NCI-H2107 treated with DMSO at 0.1 percent for 48 hours (cell line): Measurements from ENCODE around the gene COMT.

Experiments
- DNase-seq: peaks from one replicate; lab custom pipeline; 2025; ENCODE audit not compliant: unreplicated experiment; lab: John Stamatoyannopoulos, UW

The COMT gene

DNA sequence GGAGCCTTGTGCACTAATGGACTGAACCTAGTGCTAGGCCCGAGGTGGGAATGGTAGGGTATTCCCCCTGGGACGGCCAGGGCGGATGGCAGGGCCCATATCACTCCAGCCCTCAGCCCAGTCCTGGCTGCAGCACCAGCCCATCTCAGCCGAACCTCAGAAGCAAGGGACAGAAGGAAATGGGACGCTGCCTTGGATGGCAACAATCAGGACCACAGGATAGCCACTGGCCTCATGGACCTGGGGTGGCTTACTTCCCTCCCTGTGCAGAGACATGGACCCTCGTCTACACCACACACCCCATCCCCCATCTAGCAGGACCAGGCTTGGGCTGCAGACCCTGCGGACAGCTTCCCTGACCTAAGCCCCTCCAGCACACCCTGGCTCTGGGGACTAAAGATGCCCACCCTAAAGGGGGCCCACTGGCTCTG lies 50.9 kb downstream of the COMT start:
- DNase-seq, result no peak

DNA sequence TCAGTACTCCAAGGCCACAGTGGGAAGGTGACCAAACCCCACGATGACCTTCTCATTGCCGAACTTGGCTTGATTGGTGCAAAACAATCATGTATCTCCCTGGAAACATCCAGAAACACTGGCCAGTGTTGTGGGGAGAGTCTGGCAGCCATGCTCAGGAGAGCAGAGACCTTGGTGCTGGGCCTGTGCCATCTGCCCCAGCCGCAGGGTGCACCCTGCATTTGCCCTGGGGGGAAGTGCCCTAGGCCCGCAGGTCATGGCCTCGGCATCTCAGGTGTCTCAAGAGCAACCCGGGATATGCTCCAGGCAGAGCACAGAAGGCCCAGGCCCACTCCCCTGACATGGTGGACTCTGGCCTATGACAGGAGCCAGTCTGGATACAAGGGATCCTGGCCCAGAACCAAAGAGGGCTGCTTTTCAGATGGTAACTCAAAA lies 51.4 kb downstream of the COMT start:
- no peak for DNase-seq

DNA sequence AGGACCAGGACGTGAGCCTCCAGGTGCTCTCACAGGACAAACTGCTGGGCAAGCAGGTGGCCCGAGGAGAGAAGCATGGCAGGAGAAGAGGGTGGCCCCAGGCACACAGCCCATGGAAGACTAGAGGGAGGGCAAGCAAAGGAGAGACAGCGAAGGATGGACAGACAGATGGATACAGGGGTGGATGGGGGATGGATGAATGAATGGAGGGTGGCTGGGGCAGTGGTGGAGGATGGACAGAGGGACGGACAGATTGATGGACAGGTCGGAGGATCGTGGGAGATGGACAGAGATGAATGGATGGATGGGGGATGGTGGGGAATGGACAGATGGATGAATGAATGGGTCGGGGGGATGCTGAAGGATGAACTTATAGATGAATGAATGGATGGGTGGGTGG lies 52.4 kb downstream of the COMT start:
- DNase-seq, result no peak

DNA sequence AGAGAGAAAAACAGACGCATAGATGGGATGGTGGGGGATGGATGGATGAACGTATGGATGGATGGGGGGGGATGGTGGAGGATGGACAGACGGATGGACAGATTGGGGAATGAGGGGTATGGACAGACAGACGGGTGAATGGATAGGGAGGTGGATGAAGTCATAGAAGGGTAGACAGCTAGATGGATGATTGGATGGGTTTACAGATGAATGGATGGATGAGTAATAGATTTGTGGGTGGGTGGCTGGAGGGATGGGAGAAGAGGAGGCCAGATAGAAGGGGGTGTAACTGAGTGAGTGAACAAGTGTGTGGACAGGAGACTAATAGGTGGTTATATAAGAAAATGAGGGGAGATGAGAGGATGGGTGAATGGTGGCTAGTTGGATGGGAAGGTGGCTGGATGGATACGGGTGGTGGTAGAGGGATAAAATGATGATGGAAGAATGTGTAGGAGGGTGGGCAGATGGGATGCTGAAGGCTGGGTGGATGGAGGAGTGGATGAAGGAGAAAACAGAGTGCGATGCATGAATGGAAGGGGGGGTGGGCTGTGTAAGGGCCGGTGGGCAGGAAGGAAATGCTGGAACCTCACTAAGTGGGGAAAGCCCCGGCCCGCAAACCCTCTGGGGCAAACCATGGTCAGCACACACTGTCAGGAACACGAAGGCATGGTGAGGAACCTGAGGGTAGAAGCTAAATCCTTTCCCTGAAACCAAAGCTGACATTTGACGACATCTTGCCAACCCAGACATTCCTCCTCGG lies 53.5 kb downstream of the COMT start:
- DNase-seq, result no peak

DNA sequence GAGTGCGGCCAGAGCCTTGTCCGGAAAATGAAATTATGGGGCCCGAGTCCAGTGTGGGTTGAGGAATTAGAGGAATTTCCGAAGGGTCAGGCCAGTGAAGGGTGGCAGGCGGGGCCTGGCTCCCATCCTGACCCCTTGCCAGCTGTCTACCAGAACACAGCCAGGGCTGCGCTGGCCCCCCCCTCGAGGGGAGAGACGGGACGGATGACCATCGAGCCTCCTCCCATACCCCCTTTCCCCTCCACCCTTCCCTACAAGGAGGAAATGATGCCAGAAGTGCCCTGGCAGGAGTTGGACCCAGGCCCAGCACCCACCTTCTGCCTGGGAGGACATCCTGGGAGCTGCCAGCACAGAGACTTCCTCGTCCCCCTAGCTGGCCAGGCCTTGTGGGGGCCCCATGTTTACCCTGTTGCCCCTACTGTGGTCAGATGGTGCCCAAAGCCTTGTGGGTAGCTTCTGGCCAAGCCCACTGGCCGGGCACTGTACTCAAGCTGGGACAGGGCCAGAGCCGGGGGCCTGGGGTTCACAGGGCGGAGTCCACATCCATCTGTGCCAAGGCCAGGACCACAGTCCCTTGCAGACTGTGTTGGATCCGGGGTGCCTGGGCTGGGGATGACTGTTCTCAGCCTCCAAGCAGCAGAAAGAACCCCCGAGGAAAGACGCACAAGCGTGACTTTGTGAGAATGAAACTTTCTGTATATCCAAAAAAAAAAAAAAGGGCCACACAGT lies 54.2 kb downstream of the COMT start:
- DNase-seq, result no peak

DNA sequence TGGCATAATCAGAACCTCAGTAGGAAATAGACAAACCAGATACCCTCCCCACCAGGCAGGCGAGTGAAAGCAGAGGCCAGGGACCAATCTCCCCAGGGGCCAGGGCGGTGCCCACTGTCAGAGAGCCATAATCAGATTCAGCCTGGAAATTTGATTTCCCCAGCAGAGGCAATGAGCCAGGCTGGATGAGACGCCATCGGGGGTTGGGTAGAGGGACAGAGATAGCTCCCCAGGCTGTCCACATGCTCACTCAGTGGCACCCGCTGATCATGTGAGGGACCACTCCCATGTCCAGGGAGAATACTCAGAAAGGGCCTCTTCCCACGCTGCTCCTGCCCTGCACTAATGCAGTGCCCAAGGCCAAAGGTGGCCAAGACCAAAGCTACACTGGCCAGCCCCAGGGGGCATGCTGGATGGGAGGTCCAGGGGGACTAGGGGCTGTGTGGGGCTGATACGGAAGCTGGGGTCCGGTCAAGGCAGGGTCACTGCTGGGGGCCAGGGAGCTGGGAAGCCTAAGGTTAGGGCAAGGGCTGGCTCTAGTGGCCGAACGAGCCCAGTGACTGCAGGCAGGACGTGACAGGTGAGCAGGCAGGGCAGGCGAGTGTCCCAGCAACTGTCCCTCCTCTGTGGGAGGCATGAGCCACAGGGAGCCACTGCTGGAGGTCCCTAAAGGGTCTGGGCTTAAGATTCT lies 55.3 kb downstream of the COMT start:
- no peak for DNase-seq

DNA sequence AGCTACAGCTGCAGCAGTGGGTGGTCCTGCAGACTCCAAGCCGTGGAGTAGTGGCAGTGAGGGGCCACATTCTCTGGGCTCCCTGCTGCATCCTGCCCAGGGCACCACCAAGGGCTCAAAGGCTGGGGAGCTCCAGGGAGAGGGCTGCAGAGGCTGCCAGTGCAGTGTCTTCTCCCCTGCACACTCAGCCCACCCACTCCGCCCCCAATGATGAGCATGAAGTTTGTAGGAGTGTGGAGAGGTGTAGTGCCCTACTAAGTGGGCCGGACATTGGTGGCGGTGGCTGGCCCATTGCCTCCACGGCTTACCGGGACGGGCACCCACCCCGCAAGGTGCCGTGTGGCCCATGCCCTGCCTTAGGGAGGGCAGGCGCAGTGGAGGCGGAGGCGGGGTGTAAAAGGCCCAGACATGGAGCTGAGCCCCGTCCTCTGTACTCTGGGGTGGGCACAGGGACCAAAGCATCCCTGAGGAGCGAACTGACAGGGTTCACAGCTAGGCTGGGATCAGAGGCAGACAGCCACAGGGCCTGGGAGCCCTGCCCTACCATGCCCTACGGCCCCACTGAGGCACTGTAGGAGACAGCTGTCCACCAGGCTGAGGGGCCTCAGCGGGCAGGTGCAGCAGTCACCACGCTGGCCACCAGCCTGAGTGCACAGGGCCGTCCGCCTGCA lies 56.1 kb downstream of the COMT start:
- no peak for DNase-seq

DNA sequence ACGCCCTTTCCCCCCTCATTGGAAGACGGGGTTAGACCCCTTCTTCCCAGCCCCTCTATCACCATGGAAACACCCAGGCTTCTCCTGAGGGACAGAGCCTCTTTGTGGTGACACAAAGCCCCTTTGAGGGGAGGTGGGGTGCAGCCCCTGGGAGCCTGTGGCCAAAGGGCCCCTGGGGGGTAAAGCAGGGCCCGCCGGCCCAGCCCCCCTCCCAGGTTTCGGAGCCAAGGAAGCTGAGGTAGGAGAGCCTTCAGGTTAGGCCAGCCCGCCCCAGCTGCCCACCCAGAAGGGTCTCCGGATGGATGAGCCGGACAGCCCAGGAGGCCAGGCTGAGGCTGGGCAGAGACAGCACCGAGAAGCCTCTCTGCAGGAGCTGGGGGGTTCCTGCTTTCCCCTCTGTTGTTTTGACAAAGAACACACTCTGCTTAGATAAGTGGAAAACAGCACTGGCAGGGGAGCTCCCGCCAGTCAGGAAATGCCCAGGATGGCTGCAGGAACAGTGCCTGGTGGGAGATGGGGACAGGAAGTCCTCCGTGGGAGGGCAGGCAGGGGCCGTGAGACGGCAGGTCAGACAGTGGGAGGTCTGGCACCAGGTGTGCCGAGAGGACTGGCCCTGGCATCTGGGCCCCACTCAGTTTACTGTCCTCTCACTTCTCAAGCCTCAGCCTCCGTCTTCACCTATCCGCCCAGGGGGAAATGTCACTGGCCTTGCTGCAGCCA lies 56.8 kb downstream of the COMT start:
- DNase-seq, result no peak

DNA sequence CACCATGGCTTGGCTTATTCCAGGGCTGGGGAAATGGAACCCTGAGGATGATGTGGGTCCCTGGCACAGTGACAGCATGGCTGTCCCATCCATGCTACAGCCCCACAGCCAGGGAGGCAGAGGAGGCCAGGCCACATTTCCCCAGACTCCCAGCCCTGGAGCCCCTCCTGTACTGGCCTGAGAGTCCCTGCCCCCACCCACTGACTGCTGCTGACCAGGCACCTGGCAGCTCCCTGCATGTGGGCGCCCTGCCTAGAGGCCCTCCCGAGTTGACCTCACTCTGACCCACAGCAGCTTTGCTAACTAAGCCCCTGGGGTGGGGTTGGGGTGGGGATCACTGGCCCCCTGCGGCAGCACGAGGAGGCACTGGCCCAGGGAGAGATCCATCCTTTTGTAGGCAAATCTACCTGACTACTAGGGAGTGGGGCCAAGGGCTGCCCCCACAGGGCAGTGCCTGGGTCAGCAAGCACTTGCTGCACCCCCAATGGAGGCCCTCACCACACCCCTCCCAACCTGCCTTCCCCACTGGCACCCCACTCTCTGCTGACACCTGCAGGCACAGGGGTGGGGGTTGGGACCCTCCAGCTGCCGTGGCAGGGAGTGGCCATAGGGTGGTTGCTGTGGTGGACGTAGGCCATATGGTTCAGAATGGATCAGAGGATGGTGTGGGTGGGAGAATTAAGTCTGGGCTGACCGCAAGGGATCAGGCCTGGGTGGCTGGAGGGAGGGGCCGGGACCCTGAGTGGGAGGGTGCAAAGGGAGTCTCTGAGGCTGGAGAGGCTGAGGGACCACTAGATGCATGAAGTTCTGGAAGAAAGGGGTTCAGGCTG lies 57.6 kb downstream of the COMT start:
- DNase-seq, result no peak

DNA sequence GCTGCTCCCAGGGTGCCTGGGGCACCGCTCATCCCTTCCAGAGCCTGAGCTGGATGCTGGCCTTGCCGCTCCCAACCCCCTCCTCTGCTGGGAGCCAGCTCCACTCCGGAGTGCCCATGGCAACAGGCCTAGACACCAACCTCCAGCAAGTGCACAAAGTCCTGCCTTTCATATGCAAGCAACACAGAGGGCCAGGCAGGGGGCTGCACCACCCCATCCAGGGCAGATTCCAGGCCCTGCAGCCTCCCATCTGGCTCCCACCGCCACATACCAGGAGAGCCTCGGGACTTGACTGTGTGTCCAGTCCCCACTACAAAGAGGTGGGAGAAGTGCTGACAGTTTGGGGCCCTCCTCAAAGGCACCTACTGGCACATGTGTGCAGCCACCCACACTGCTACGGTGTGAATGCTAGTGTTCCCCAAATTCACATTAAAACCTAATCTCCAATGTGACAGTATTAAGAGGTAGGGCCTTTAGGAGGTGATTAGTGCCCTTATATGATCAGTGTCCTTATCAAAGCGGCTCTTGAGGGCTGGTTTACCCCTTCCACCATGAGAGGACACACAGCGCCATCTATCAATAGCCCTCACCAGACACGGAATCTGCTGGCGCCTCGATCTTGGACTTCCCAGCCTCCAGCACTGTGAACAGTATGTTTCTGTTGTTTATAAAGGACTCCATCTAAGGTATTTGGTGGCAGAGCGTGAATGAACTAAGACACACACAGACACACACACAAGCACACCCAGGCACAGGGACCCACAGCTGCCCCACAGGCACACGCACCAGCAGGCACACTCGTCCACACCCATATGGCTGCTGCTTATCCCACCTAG lies 58.9 kb downstream of the COMT start:
- DNase-seq, result no peak

DNA sequence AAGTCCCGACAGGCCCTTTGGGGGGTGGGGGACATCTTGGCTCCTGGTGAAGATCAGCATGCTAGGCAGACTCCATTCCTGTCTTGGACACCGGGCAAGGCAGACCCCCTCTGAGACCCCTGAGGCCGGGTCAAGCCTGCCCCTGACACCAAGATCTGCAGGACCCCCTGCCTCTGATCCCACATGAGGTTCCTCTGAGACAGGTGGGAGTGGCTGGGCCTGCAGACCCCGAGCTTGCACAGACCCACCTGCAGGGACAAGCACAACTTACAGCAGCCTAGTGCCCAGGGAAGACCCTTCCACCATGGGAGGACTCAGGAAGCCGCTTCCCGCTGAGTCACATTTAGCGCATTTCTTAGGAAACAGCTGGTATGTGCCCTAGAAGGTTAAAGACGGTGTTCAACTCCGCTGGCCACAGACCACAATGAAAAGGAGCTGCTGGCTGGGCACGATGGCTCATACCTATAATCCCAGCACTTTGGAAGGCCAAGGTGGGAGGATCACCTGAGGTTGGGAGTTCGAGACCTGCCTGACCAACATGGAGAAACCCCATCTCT lies 59.6 kb downstream of the COMT start:
- DNase-seq, result no peak

DNA sequence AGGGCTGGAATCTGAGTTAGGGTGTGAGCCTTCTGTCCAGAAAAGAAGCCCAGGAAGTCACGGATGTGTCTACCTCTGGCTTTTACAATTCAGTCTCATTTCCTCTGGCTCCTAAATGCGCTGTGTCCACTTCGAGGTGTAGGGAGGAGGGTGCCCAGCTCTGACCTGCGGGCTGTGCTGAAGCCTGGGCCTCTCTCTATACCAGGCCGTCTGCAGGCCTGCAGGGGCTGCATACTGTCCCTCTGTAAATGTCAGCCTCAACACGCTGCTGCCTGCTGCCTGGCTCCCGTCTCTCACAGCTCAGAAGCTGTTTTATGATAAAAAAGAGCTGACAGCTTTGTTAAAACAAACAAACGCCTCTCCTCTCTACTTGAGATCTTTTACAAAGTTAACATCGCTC lies 60.6 kb downstream of the COMT start:
- no peak for DNase-seq

DNA sequence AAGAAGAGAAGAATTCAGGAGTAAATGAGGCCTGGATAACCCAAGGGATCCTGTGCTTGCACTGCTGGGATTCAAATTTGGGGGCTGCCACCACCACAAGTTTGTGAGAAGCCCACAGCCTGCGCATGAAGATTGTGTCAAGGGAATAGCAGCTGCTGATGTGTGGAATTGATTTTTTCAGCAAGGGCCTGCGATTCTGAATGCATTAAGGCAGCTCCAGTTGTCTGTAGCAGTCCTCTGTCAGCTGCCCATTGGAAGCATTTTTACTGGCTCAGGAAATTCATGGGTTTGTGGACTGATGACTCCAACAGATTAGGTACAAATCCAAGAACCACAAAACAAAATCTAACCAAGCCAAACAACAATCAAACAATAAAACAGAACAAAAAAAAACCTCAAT lies 61.1 kb downstream of the COMT start:
- no peak for DNase-seq

DNA sequence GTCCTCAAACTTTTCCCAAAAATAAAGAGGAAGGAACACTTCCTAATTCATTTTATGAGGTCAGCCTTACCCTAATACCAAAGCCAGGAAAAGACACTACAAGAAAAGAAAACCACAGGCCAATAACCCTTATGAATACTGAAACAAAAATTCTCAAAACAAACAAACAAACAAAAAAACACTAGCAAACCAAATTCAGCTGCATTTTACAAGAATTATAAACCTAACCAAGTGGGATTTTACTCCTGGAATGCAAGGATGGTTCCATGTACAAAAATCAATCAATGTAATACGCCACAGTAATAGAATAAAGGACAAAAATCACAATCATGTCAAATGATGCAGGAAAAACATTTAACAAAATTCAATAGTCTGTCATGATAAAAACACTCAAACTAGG lies 61.7 kb downstream of the COMT start:
- DNase-seq, result no peak

DNA sequence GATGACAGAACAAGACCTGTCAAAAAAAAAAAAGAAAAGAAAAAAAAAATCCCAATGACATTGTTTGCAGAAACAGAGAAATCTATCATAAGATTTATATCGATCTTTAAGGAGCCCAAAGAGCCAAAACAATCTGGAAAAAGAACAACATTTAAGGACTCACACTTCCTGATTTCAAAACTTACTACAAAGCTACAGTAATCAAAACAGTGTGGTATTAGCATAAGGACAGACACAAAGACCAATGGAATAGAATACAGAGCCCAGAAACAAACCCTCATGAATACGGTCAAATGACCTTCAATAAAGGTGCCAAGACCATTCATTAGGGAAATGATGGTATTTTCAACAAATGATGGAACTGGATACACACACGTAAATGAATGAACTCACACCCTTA lies 62.9 kb downstream of the COMT start:
- no peak for DNase-seq

DNA sequence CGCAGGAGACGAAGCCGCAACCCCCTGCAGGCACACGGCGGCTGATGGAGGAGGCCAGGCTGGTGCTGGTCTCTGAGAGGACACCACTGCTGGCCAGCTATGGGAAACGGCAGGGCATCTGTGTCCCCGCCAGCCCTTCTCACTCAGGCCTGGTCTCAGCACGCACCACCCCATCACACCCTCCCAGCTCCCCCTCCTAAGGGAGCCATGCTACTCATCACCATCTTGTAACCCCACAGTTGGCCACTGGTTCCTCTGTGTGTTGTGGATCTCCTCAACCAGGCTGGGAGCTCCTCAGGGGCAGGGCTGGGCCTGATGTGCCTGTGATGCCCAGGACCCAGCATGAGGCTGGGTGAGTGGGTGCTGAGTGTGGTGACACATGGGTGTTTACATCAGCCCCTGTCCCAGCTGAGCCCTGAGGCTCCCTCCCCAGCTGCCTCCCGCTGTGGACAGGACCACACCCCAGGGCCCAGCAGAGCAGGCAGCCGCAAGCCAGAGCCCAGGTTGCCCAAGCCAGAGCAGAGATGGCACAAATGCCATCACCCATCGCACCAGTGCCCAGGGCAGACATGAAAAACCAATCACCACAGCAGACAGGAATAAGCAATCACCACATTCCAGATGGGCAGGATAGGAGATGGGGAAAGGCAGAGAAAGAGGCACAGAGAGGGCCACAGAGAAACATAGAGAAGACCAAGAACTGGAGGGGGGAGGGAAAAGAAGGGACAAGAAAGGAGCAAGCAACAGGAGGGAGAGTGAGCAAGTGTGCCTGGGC lies 66.8 kb downstream of the COMT start:
- DNase-seq, result no peak

DNA sequence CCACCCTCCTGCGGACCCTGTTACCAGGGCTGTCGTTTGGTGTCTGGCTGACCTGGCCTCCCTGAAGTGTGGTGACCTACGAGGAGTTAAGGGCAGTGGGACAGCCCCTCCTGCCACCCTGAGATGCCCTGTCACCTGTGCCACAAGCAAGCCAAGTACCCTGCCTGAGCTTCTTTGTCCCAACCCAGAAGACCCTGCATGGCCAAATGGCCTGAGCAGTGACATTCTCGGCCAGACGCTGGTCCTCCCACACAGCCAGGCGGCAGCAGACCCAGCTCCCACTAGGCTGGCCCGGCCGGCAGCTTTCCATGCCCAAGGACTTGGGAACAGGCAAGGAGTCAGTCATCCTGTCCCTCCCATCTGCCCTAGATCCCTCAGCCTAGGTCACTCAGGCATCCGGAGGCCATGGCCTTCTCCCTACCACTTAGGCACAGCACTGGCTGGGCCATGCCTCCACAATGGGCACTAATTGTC lies 67.5 kb downstream of the COMT start:
- no peak for DNase-seq
